Measurements from ENCODE around the gene EBI3.
"Not testable (repeated sequence)": the region's sequence is repeated elsewhere in the genome, so short reads cannot be mapped to it uniquely, and the experiment has no call there.

Gene EBI3

DNA sequence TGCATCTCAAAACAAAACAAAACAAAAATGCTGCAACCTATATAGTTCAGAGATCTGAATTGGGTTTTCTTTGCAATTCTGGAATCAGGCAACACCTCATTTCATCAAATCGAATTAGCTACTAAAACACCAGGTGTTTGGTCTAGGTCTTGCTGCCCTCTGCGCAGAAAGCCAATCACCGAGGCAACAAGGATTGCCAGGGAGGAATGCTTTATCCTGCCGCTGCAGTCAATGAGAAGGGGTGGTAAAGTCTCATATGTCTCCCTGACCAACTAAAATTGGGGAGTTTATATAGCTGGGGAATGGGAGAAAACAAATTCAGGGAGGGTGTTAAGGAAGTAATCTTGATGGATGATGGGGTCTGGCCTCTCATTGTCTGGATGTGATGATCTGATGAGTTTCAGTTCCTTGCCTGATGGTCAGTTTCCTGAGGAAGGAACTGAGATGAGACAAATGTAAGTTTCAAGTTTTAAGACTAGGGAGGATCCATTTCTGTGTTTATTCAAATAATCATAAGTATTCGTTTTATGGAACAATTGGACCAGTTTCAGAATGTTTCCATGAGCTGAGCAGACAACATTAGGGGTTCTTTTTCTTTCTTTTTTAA lies 12.6 kb downstream of the EBI3 start:
- Histone ChIP-seq H3K9me3 (peaks cover 7% of the 10 kb centered on the region), H3K4me3 (ENCODE audit: low read depth, low read length) (no peak overlapping the region), H3K27me3 (no peaks in the 10 kb centered on the region), H3K4me1 (no peaks in the 10 kb centered on the region; the same call in 1 of the 2 replicates), H3K36me3 (no peaks in the 10 kb centered on the region)
- DNase-seq = no peak
- TF ChIP-seq, protein P1, sequence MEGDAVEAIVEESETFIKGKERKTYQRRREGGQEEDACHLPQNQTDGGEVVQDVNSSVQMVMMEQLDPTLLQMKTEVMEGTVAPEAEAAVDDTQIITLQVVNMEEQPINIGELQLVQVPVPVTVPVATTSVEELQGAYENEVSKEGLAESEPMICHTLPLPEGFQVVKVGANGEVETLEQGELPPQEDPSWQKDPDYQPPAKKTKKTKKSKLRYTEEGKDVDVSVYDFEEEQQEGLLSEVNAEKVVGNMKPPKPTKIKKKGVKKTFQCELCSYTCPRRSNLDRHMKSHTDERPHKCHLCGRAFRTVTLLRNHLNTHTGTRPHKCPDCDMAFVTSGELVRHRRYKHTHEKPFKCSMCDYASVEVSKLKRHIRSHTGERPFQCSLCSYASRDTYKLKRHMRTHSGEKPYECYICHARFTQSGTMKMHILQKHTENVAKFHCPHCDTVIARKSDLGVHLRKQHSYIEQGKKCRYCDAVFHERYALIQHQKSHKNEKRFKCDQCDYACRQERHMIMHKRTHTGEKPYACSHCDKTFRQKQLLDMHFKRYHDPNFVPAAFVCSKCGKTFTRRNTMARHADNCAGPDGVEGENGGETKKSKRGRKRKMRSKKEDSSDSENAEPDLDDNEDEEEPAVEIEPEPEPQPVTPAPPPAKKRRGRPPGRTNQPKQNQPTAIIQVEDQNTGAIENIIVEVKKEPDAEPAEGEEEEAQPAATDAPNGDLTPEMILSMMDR (IDR thresholded peaks at IDR 0.05; ENCODE audit: low read depth, low read length) = no peak

DNA sequence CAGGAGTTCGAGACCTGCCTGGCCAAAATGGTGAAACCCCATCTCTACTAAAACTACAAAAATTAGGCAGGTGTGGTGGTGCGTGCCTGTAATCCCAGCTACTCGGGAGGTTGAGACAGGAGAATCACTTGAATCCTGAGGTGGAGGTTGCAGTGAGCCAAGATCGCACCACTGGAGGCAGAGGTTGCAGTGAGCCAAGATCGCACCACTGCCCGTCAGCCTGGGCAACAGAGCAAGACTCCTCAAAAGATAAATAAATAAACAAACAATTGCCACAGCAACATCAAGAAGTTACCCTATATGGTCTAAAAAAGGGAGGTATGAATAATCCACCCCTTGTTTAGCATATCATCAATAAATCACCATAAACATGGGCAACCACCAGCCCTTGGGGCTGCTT lies 16.6 kb downstream of the EBI3 start:
- H3K36me3 ChIP-seq = peaks cover 23% of the 10 kb centered on the region

DNA sequence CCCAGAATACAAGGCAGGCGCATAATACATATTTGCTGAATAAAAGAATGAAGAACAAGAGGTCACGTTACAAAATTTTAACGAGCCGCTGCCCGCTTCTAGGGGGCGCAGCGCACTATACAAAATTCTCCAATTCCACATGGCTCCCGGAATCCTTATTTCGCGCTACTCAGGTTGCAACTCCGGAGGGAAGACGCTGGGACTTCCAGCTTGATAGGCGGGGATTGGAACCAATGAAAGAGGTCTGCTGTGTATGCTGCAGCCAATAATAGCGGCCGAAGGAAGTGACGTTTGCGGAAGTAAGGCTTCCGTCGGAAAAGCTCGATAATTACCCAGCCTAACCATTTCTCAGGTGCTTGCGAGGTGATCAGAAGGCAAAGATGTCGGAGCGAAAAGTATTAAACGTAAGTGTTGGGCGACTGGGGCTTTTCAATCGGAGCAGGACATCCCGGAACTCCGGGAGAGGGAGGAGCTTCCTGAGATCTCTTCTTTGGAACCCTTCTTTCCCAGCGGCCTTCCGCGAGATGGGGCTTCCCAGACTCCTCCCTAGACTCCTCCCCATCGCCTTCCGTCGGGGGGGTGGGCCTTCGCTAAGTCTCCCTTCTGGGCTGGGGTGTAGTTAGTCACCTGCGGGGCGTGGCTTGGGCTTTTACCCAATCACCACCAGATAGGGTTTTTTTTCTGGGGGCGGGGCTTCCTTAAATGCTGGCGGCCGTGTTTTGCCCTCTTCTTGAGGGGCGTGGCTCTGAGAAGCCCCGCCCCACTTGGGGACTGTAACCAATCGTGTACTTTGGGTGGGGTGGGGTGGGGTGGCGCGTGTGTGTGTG lies 17.7 kb downstream of the EBI3 start, which contains the start of gene YJU2:
Gene YJU2 (plus strand): TSS at position 314 of the 827 bp plus-strand sequence. CDS start 67 bp downstream, at position 381.
- H3K27me3 ChIP-seq = no peaks in the 10 kb centered on the region
- TF ChIP-seq, protein P1 (IDR thresholded peaks at IDR 0.05; ENCODE audit: low read depth, low read length) = peak; percentile 75
- DNase-seq = peak; percentile 100

More for the DNA sequence above, 16.6 kb downstream of the EBI3 start:
- DNase-seq; H3K9me3 ChIP-seq; H3K27me3 ChIP-seq; H3K4me3 ChIP-seq (ENCODE audit: low read depth, low read length); H3K4me1 ChIP-seq: not testable (repeated sequence)

DNA sequence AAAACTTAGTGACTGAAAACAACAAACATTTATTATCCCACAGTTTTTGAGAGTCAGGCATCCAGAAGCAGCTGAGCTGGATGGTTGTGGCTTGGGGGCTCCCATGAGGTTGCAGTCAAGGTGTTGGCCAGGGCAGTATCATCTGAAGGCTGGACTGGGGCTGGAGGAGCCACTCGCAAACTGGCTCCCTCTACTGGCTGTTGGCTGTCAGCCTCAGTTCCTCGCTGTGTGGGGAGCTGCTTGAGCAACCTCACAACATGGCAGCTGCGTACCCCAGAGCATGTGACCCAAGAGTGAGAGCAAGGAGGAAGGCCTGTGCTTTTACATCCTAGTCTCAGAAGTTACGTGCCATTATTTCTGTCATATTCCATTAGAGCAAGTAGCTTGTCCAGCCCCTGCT lies 27.2 kb downstream of the EBI3 start:
- TF ChIP-seq, protein P1 (IDR thresholded peaks at IDR 0.05; ENCODE audit: low read depth, low read length) = peak; percentile 35; the same call in 1 of the 2 replicates
- Histone ChIP-seq H3K4me1 (no peaks in the 10 kb centered on the region), H3K36me3 (peaks cover 76% of the 10 kb centered on the region), H3K4me3 (ENCODE audit: low read depth, low read length) (no peak overlapping the region), H3K27me3 (no peaks in the 10 kb centered on the region), H3K9me3 (no peaks in the 10 kb centered on the region; the same call in 1 of the 2 replicates)
- DNase-seq = no peak

More for the DNA sequence above, 17.7 kb downstream of the EBI3 start, which contains the start of gene YJU2:
- Histone ChIP-seq H3K4me1 (no peaks in the 10 kb centered on the region; the same call in 1 of the 2 replicates), H3K9me3 (peaks cover under 1% of the 10 kb centered on the region; the same call in 1 of the 2 replicates), H3K4me3 (ENCODE audit: low read depth, low read length) (peak within 1 kb of the TSS; percentile 87), H3K36me3 (peaks cover 34% of the 10 kb centered on the region)

DNA sequence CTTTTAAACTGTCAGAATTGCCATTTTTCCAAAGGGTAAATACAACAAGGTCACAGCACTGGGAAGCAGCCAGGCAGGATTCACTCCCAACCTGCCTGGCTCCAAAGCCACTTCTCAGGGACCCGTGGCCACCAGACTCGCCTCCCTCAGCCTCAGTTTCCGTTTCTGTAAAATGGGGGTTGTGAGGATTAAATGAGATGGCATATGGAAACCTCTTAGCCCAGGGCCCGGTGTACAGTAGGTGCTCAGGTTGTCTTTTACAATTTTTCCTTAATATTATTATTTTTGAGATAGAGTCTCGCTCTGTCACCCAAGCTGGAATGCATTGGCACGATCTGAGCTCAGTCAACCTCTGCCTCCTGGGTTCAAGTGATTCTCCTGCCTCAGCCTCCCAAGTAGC lies 27.7 kb downstream of the EBI3 start:
- H3K36me3 ChIP-seq = peaks cover 72% of the 10 kb centered on the region
- H3K9me3 ChIP-seq = no peaks in the 10 kb centered on the region; the same call in 1 of the 2 replicates
- no peaks in the 10 kb centered on the region for H3K4me1 ChIP-seq
- TF ChIP-seq, protein P1 (IDR thresholded peaks at IDR 0.05; ENCODE audit: low read depth, low read length) = no peak
- no peak overlapping the region for H3K4me3 ChIP-seq (ENCODE audit: low read depth, low read length)
- no peak for DNase-seq
- H3K27me3 ChIP-seq = no peaks in the 10 kb centered on the region

DNA sequence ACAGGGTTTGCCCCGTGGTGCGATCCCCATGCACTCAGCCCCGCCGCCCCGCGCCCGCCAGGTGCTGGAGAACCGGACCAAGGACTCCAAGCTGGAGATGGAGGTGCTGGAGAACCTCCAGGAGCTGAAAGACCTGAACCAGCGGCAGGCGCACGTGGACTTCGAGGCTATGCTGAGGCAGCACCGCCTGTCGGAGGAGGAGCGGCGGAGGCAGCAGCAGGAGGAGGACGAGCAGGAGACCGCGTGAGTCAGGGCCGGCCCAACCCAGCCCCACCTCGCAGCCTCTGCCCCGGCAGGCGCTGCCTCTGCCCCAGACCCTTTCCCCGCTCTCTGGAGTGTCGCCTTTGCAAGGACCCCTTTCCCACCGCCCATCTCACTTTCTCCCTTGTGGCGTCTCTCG lies 28.9 kb downstream of the EBI3 start:
- Histone ChIP-seq H3K36me3 (peaks cover 71% of the 10 kb centered on the region), H3K9me3 (no peaks in the 10 kb centered on the region; the same call in 1 of the 2 replicates), H3K4me3 (ENCODE audit: low read depth, low read length) (no peak overlapping the region), H3K27me3 (no peaks in the 10 kb centered on the region), H3K4me1 (no peaks in the 10 kb centered on the region)
- TF ChIP-seq, protein P1 (IDR thresholded peaks at IDR 0.05; ENCODE audit: low read depth, low read length) = no peak
- DNase-seq = no peak

Measured in BE2C (cell line).